ENCODE measurements around the gene SLC1A3.

Gene SLC1A3

GRCh38 chr5:36644727-36645126 is 38.3 kb downstream of the SLC1A3 start:
- H3K79me2 ChIP-seq (ENCODE audit: insufficient read depth, low read depth), result no peaks in the 10 kb centered on the region
- no peaks in the 10 kb centered on the region for H3K27me3 ChIP-seq (ENCODE audit: insufficient read depth, low read depth)
- no peak overlapping the region for H3K27ac ChIP-seq
- H3K4me1 ChIP-seq (ENCODE audit: low read depth, poor library complexity, severe bottlenecking), result no peaks in the 10 kb centered on the region
- TF ChIP-seq CTCF (conservative IDR thresholded peaks at IDR 0.05; ENCODE audit: low read depth, low read length), result no peak
- no peak overlapping the region for H2AFZ ChIP-seq (ENCODE audit: low read depth)
- no peak overlapping the region for H3K4me3 ChIP-seq (IDR thresholded peaks at IDR 0.05; ENCODE audit: insufficient read depth, low read depth, low read length)
- H3K36me3 ChIP-seq (ENCODE audit: insufficient read depth), result no peaks in the 10 kb centered on the region
- no peaks in the 10 kb centered on the region for H4K20me1 ChIP-seq (ENCODE audit: insufficient read depth)
- no peak overlapping the region for H3K9ac ChIP-seq
- no peak overlapping the region for H3K4me2 ChIP-seq

- TF ChIP-seq CTCF (conservative IDR thresholded peaks at IDR 0.05; ENCODE audit: low read depth, low read length), result no peak
- H3K4me1 ChIP-seq (ENCODE audit: low read depth, poor library complexity, severe bottlenecking), result no peaks in the 10 kb centered on the region
- no peak overlapping the region for H3K4me2 ChIP-seq
- no peaks in the 10 kb centered on the region for H3K36me3 ChIP-seq (ENCODE audit: insufficient read depth)
- no peak overlapping the region for H3K27ac ChIP-seq
- H4K20me1 ChIP-seq (ENCODE audit: insufficient read depth), result no peaks in the 10 kb centered on the region
- H2AFZ ChIP-seq (ENCODE audit: low read depth), result no peak overlapping the region
- no peak overlapping the region for H3K4me3 ChIP-seq (IDR thresholded peaks at IDR 0.05; ENCODE audit: insufficient read depth, low read depth, low read length)
- no peak overlapping the region for H3K9ac ChIP-seq
- H3K79me2 ChIP-seq (ENCODE audit: insufficient read depth, low read depth), result no peaks in the 10 kb centered on the region
- no peaks in the 10 kb centered on the region for H3K27me3 ChIP-seq (ENCODE audit: insufficient read depth, low read depth)
Measured at GRCh38 chr5:36646100-36646499, 39.7 kb downstream of the SLC1A3 start.

GRCh38 chr5:36646507-36647023 is 40.2 kb downstream of the SLC1A3 start:
- Histone ChIP-seq H3K27me3 (ENCODE audit: insufficient read depth, low read depth) (no peaks in the 10 kb centered on the region), H3K27ac (no peak overlapping the region), H2AFZ (ENCODE audit: low read depth) (no peak overlapping the region), H3K4me3 (IDR thresholded peaks at IDR 0.05; ENCODE audit: insufficient read depth, low read depth, low read length) (no peak overlapping the region), H4K20me1 (ENCODE audit: insufficient read depth) (no peaks in the 10 kb centered on the region), H3K9ac (no peak overlapping the region), H3K79me2 (ENCODE audit: insufficient read depth, low read depth) (no peaks in the 10 kb centered on the region), H3K36me3 (ENCODE audit: insufficient read depth) (no peaks in the 10 kb centered on the region), H3K4me1 (ENCODE audit: low read depth, poor library complexity, severe bottlenecking) (no peaks in the 10 kb centered on the region), H3K4me2 (no peak overlapping the region)
- TF ChIP-seq CTCF (conservative IDR thresholded peaks at IDR 0.05; ENCODE audit: low read depth, low read length), result no peak

- Histone ChIP-seq H2AFZ (ENCODE audit: low read depth) (no peak overlapping the region), H4K20me1 (ENCODE audit: insufficient read depth) (no peaks in the 10 kb centered on the region), H3K4me3 (IDR thresholded peaks at IDR 0.05; ENCODE audit: insufficient read depth, low read depth, low read length) (no peak overlapping the region), H3K79me2 (ENCODE audit: insufficient read depth, low read depth) (no peaks in the 10 kb centered on the region), H3K36me3 (ENCODE audit: insufficient read depth) (no peaks in the 10 kb centered on the region), H3K4me1 (ENCODE audit: low read depth, poor library complexity, severe bottlenecking) (no peaks in the 10 kb centered on the region), H3K9ac (no peak overlapping the region), H3K27me3 (ENCODE audit: insufficient read depth, low read depth) (no peaks in the 10 kb centered on the region), H3K4me2 (no peak overlapping the region), H3K27ac (no peak overlapping the region)
- no peak for TF ChIP-seq CTCF (conservative IDR thresholded peaks at IDR 0.05; ENCODE audit: low read depth, low read length)
Measured at GRCh38 chr5:36647046-36647445, 40.6 kb downstream of the SLC1A3 start.
